GM12865 (cell line): ENCODE data around the gene SUCO.
"Not testable (repeated sequence)": the region's sequence is repeated elsewhere in the genome, so short reads cannot be mapped to it uniquely, and the experiment has no call there.

ENCODE experiments used
- DNase-seq: peaks from one replicate; pipeline ENCODE4 v3.0.0; 2010; ENCODE audit warnings: low read depth
- H3K4me3 ChIP-seq: 2 replicates; pipeline ENCODE4 v1.5.1; 2011; ENCODE audit warnings: mild to moderate bottlenecking, low read depth, low read length, control low read depth
- CTCF ChIP-seq: IDR thresholded peaks from 2 replicates; pipeline ENCODE4 v1.5.1; 2011; ENCODE audit warnings: low read length, control low read depth, low read depth, inconsistent platforms; ENCODE audit not compliant: insufficient read depth; ENCODE audit errors: missing control alignments

Gene SUCO

GRCh38 chr1:172487550-172487949 is 45.4 kb upstream of the SUCO start:
- H3K4me3 ChIP-seq = no peak overlapping the region
- no peak for TF ChIP-seq CTCF
- no peak for DNase-seq

GRCh38 chr1:172488393-172488792 is 44.6 kb upstream of the SUCO start:
- TF ChIP-seq CTCF = no peak
- no peak for DNase-seq
- no peak overlapping the region for H3K4me3 ChIP-seq

- no peak for TF ChIP-seq CTCF
- H3K4me3 ChIP-seq = no peak overlapping the region
- DNase-seq = no peak
Measured at GRCh38 chr1:172489847-172490246, 43.1 kb upstream of the SUCO start.

- TF ChIP-seq CTCF = no peak
- no peak for DNase-seq
- no peak overlapping the region for H3K4me3 ChIP-seq
Measured at GRCh38 chr1:172492421-172492820, 40.5 kb upstream of the SUCO start.

GRCh38 chr1:172494166-172494565 is 38.8 kb upstream of the SUCO start:
- DNase-seq = no peak
- TF ChIP-seq CTCF = no peak
- no peak overlapping the region for H3K4me3 ChIP-seq

- H3K4me3 ChIP-seq, DNase-seq: not testable (repeated sequence)
Measured at GRCh38 chr1:172496127-172496526, 36.8 kb upstream of the SUCO start.

GRCh38 chr1:172496678-172497077 is 36.3 kb upstream of the SUCO start:
- H3K4me3 ChIP-seq = no peak overlapping the region
- no peak for DNase-seq
- no peak for TF ChIP-seq CTCF

- DNase-seq = no peak
- no peak overlapping the region for H3K4me3 ChIP-seq
- TF ChIP-seq CTCF = no peak
Measured at GRCh38 chr1:172497230-172497629, 35.7 kb upstream of the SUCO start.
